Neural progenitor cell (in vitro differentiated cells): ENCODE results near the gene TMEM108. TPM values are rescaled to one million over a fixed set of nuclear protein-coding genes. Genes with fewer than 3 reads are reported as not detected.

Experiments used
- DNase-seq: peaks from one replicate; pipeline ENCODE4 v3.0.0-alpha.2; 2016; ENCODE audit warnings: low spot score
- H2AFZ ChIP-seq: fragments of 200-600 bp; sonication (generic); replicated peaks from 2 replicates; pipeline ENCODE4 v1.6.1; 2016; ENCODE audit warnings: antibody characterized with exemption
- H3F3A ChIP-seq: fragments of 200-600 bp; sonication (generic); 2 replicates; pipeline ENCODE4 v1.6.1; 2016; ENCODE audit warnings: antibody characterized with exemption, low read depth
- H3K27ac ChIP-seq: fragments of 200-600 bp; sonication (generic); 2 replicates; pipeline ENCODE4 v1.5.1; 2016; ENCODE audit warnings: mild to moderate bottlenecking
- H3K27me3 ChIP-seq: fragments of 200-600 bp; sonication (generic); 2 replicates; pipeline ENCODE4 v1.6.1; 2016; ENCODE audit warnings: mild to moderate bottlenecking, moderate library complexity
- H3K36me3 ChIP-seq: fragments of 200-600 bp; sonication (generic); 2 replicates; pipeline ENCODE4 v1.5.1; 2016
- H3K4me1 ChIP-seq: fragments of 200-600 bp; sonication (generic); 2 replicates; pipeline ENCODE4 v1.6.1; 2016; ENCODE audit warnings: mixed run types
- H3K4me2 ChIP-seq: fragments of 200-600 bp; sonication (generic); 2 replicates; pipeline ENCODE4 v1.6.1; 2016
- H3K4me3 ChIP-seq: fragments of 200-600 bp; sonication (generic); 2 replicates; pipeline ENCODE4 v1.5.1; 2016
- H3K79me2 ChIP-seq: fragments of 200-600 bp; sonication (generic); 2 replicates; pipeline ENCODE4 v1.6.1; 2016; ENCODE audit warnings: low read depth
- H3K9ac ChIP-seq: fragments of 200-600 bp; sonication (generic); 2 replicates; pipeline ENCODE4 v1.6.1; 2016
- H3K9me3 ChIP-seq: fragments of 200-600 bp; sonication (generic); 2 replicates; pipeline ENCODE4 v1.5.1; 2016; ENCODE audit warnings: low read depth
- H4K20me1 ChIP-seq: fragments of 200-600 bp; sonication (generic); 2 replicates; pipeline ENCODE4 v1.6.1; 2016; ENCODE audit warnings: low read depth
- H3K27ac Mint-ChIP-seq: 3 replicates; pipeline ENCODE4 v1.8.0; 2021; ENCODE audit warnings: mixed read lengths
- H3K27me3 Mint-ChIP-seq: 2 replicates; pipeline ENCODE4 v1.8.0; 2022; ENCODE audit warnings: low read depth, mild to moderate bottlenecking, inconsistent platforms, moderate library complexity, mixed read lengths; ENCODE audit not compliant: insufficient read depth
- H3K36me3 Mint-ChIP-seq: 3 replicates; pipeline ENCODE4 v1.8.0; 2021; ENCODE audit warnings: mixed read lengths
- H3K4me1 Mint-ChIP-seq: 3 replicates; pipeline ENCODE4 v1.8.0; 2021; ENCODE audit warnings: mixed read lengths
- H3K4me3 Mint-ChIP-seq: 3 replicates; pipeline ENCODE4 v1.8.0; 2021; ENCODE audit warnings: mild to moderate bottlenecking, moderate library complexity, mixed read lengths
- H3K9me3 Mint-ChIP-seq: 3 replicates; pipeline ENCODE4 v1.8.0; 2020; ENCODE audit warnings: mixed read lengths
- CTCF ChIP-seq: fragments of 200-600 bp; sonication (generic); IDR thresholded peaks from 2 replicates; pipeline ENCODE4 v1.5.1; 2017; ENCODE audit warnings: antibody characterized with exemption, mild to moderate bottlenecking
- EZH2 ChIP-seq: fragments of 200-600 bp; sonication (generic); IDR thresholded peaks from 2 replicates; pipeline ENCODE4 v1.6.1; 2017; ENCODE audit warnings: antibody characterized with exemption, mild to moderate bottlenecking, moderate library complexity
- EZH2phosphoT487 ChIP-seq: fragments of 200-600 bp; sonication (generic); IDR thresholded peaks from 2 replicates; pipeline ENCODE4 v1.6.1; 2017; ENCODE audit warnings: antibody characterized with exemption
- total RNA-seq: library from RNA; depleted of rRNA; stranded (reverse); fragments of >200 nt; gene quantifications from 2 replicates; pipeline ENCODE4 v1.2.3, GENCODE V29; 2015; ENCODE audit warnings: low replicate concordance

TMEM108 gene
- total RNA-seq, 1 donor from 2014 or later = 4.8 TPM

- Mint-ChIP-seq H3K9me3 (no peaks in the 10 kb centered on the region), H3K36me3 (no peaks in the 10 kb centered on the region), H3K27me3 (no peaks in the 10 kb centered on the region), H3K4me3 (no peak overlapping the region), H3K4me1 (peaks cover 3% of the 10 kb centered on the region), H3K27ac (no peak overlapping the region)
- Histone ChIP-seq H3K4me2 (no peak overlapping the region), H3K9ac (no peak overlapping the region), H2AFZ (no peak overlapping the region), H3K4me3 (no peak overlapping the region), H3K36me3 (no peaks in the 10 kb centered on the region), H3K79me2 (no peaks in the 10 kb centered on the region), H3K27ac (no peak overlapping the region), H3K9me3 (no peaks in the 10 kb centered on the region), H3K4me1 (no peaks in the 10 kb centered on the region), H3F3A (no peaks in the 10 kb centered on the region), H3K27me3 (no peaks in the 10 kb centered on the region), H4K20me1 (no peaks in the 10 kb centered on the region)
- TF ChIP-seq EZH2phosphoT487 (no peak), CTCF (no peak), EZH2 (no peak)
- DNase-seq = no peak
Measured at GRCh38 chr3:133264920-133265319, 226.7 kb downstream of the TMEM108 start.

GRCh38 chr3:133268726-133269134 lies 230.5 kb downstream of the TMEM108 start:
- H3K4me2 ChIP-seq = no peak overlapping the region
- H3K79me2 ChIP-seq = no peaks in the 10 kb centered on the region
- DNase-seq = no peak
- H3K36me3 ChIP-seq = no peaks in the 10 kb centered on the region
- H3K9ac ChIP-seq = no peak overlapping the region
- no peaks in the 10 kb centered on the region for H3F3A ChIP-seq
- no peak overlapping the region for H3K27ac ChIP-seq
- no peak overlapping the region for H3K27ac Mint-ChIP-seq
- no peaks in the 10 kb centered on the region for H4K20me1 ChIP-seq
- no peaks in the 10 kb centered on the region for H3K27me3 ChIP-seq
- TF ChIP-seq EZH2 = no peak
- TF ChIP-seq CTCF = no peak
- no peak for TF ChIP-seq EZH2phosphoT487
- peaks cover 8% of the 10 kb centered on the region for H3K4me1 ChIP-seq
- H3K9me3 ChIP-seq = no peaks in the 10 kb centered on the region
- H3K4me1 Mint-ChIP-seq = peaks cover 7% of the 10 kb centered on the region
- H3K27me3 Mint-ChIP-seq = no peaks in the 10 kb centered on the region
- H3K9me3 Mint-ChIP-seq = no peaks in the 10 kb centered on the region
- H2AFZ ChIP-seq = no peak overlapping the region
- no peak overlapping the region for H3K4me3 Mint-ChIP-seq
- H3K4me3 ChIP-seq = no peak overlapping the region
- H3K36me3 Mint-ChIP-seq = no peaks in the 10 kb centered on the region

GRCh38 chr3:133269393-133269792 lies 231.2 kb downstream of the TMEM108 start:
- Histone ChIP-seq H2AFZ (no peak overlapping the region), H3F3A (no peaks in the 10 kb centered on the region), H3K9ac (no peak overlapping the region), H3K4me1 (peaks cover 8% of the 10 kb centered on the region), H3K27ac (no peak overlapping the region), H4K20me1 (no peaks in the 10 kb centered on the region), H3K9me3 (no peaks in the 10 kb centered on the region), H3K27me3 (no peaks in the 10 kb centered on the region), H3K4me3 (no peak overlapping the region), H3K79me2 (no peaks in the 10 kb centered on the region), H3K36me3 (no peaks in the 10 kb centered on the region), H3K4me2 (no peak overlapping the region)
- no peaks in the 10 kb centered on the region for H3K9me3 Mint-ChIP-seq
- no peaks in the 10 kb centered on the region for H3K27me3 Mint-ChIP-seq
- no peak overlapping the region for H3K4me3 Mint-ChIP-seq
- H3K27ac Mint-ChIP-seq = no peak overlapping the region
- no peak for DNase-seq
- H3K4me1 Mint-ChIP-seq = peaks cover 10% of the 10 kb centered on the region
- TF ChIP-seq EZH2 (no peak), CTCF (no peak)
- no peaks in the 10 kb centered on the region for H3K36me3 Mint-ChIP-seq
